SK-N-MC (cell line): ENCODE results near the gene OSCAR.

Source experiments
- DNase-seq: peaks from one replicate; pipeline ENCODE4 v3.0.0-alpha.2; 2011; ENCODE audit warnings: low read depth, low spot score
- H3K27ac ChIP-seq: fragments of 200-600 bp; sonication (generic); 2 replicates; pipeline ENCODE4 v1.5.1; 2016; ENCODE audit warnings: mixed run types
- H3K36me3 ChIP-seq: fragments of 200-600 bp; sonication (generic); 2 replicates; pipeline ENCODE4 v1.6.1; 2017; ENCODE audit warnings: antibody characterized with exemption, low read length, mixed read lengths; ENCODE audit not compliant: insufficient read depth
- H3K4me3 ChIP-seq: fragments of 200-600 bp; sonication (generic); 2 replicates; pipeline ENCODE4 v1.5.1; 2016
- H3K9ac ChIP-seq: fragments of 200-600 bp; sonication (generic); 2 replicates; pipeline ENCODE4 v1.8.0; 2017; ENCODE audit warnings: mixed run types, mixed read lengths; ENCODE audit not compliant: insufficient read length
- H3K9me3 ChIP-seq: fragments of 200-600 bp; sonication (generic); 2 replicates; pipeline ENCODE4 v1.6.1; 2017; ENCODE audit warnings: low read depth, mild to moderate bottlenecking, antibody characterized with exemption, low read length, moderate library complexity, mixed read lengths
- EZH2 ChIP-seq: fragments of 200-600 bp; sonication (generic); IDR thresholded peaks from one replicate; pipeline ENCODE4 v1.6.1; 2017; ENCODE audit warnings: antibody characterized with exemption
- FOXP2 ChIP-seq: optimal IDR thresholded peaks from 2 replicates; pipeline ENCODE3; 2011; ENCODE audit warnings: mild to moderate bottlenecking, moderate library complexity; ENCODE audit not compliant: insufficient read depth; ENCODE audit errors: extremely low read length, control extremely low read depth
- POLR2AphosphoS5 ChIP-seq: IDR thresholded peaks from 2 replicates; pipeline ENCODE4 v1.6.1; 2012; ENCODE audit warnings: mild to moderate bottlenecking, low read depth, low read length, borderline replicate concordance

OSCAR gene

GRCh38 chr19:54100561-54100960 lies at the start of gene OSCAR:
Gene OSCAR, minus strand, starts transcription at chr19:54100803. Its CDS starts 11 bp downstream, at chr19:54100792.
- Histone ChIP-seq H3K4me3 (no peak within 1 kb of the TSS), H3K36me3 (no peaks in the 10 kb centered on the region; the same call in 1 of the 2 replicates), H3K9ac (no peak within 1 kb of the TSS), H3K27ac (no peak within 1 kb of the TSS), H3K9me3 (no peaks in the 10 kb centered on the region)
- no peak for DNase-seq
- TF ChIP-seq EZH2, result no peak
- TF ChIP-seq FOXP2, result no peak
- no peak for TF ChIP-seq POLR2AphosphoS5

GRCh38 chr19:54149021-54149812 lies 48.6 kb upstream of the OSCAR start:
- Histone ChIP-seq H3K9ac (no peak overlapping the region), H3K36me3 (peaks cover 85% of the 10 kb centered on the region), H3K4me3 (no peak overlapping the region), H3K27ac (no peak overlapping the region), H3K9me3 (no peaks in the 10 kb centered on the region)
- TF ChIP-seq FOXP2 (no peak), POLR2AphosphoS5 (no peak)
- DNase-seq, result no peak

- TF ChIP-seq EZH2 (no peak), FOXP2 (no peak), POLR2AphosphoS5 (no peak)
- H3K9ac ChIP-seq, result no peak overlapping the region
- no peak for DNase-seq
- no peaks in the 10 kb centered on the region for H3K9me3 ChIP-seq
- H3K36me3 ChIP-seq, result peaks cover 85% of the 10 kb centered on the region
- H3K27ac ChIP-seq, result no peak overlapping the region
- H3K4me3 ChIP-seq, result no peak overlapping the region
Observed at GRCh38 chr19:54148158-54148557, 47.6 kb upstream of the OSCAR start.

GRCh38 chr19:54147676-54148075 lies 47.1 kb upstream of the OSCAR start:
- TF ChIP-seq FOXP2 (no peak), EZH2 (no peak)
- Histone ChIP-seq H3K4me3 (no peak overlapping the region), H3K27ac (no peak overlapping the region), H3K9me3 (no peaks in the 10 kb centered on the region), H3K9ac (no peak overlapping the region), H3K36me3 (peaks cover 85% of the 10 kb centered on the region)
- no peak for DNase-seq

- Histone ChIP-seq H3K36me3 (peaks cover 80% of the 10 kb centered on the region), H3K9me3 (no peaks in the 10 kb centered on the region)
- DNase-seq, result no peak
Observed at GRCh38 chr19:54145541-54146158, 45.0 kb upstream of the OSCAR start.

GRCh38 chr19:54142166-54142780 lies 41.7 kb upstream of the OSCAR start:
- no peak for DNase-seq
- Histone ChIP-seq H3K27ac (no peak overlapping the region), H3K9me3 (no peaks in the 10 kb centered on the region), H3K9ac (no peak overlapping the region), H3K36me3 (peaks cover 76% of the 10 kb centered on the region), H3K4me3 (no peak overlapping the region)
- no peak for TF ChIP-seq EZH2
- TF ChIP-seq FOXP2, result no peak
- TF ChIP-seq POLR2AphosphoS5, result no peak

More at GRCh38 chr19:54145541-54146158, 45.0 kb upstream of the OSCAR start:
- H3K27ac ChIP-seq, result no peak overlapping the region
- TF ChIP-seq FOXP2 (no peak), EZH2 (no peak), POLR2AphosphoS5 (no peak)
- no peak overlapping the region for H3K4me3 ChIP-seq
- no peak overlapping the region for H3K9ac ChIP-seq

GRCh38 chr19:54141356-54141755 lies 40.8 kb upstream of the OSCAR start:
- Histone ChIP-seq H3K9me3 (no peaks in the 10 kb centered on the region), H3K9ac (no peak overlapping the region), H3K36me3 (peaks cover 66% of the 10 kb centered on the region), H3K27ac (no peak overlapping the region), H3K4me3 (no peak overlapping the region)
- TF ChIP-seq EZH2, result no peak
- no peak for TF ChIP-seq POLR2AphosphoS5
- no peak for TF ChIP-seq FOXP2
- DNase-seq, result no peak

GRCh38 chr19:54138489-54139256 lies 38.1 kb upstream of the OSCAR start:
- peak overlapping the region; percentile 89 for H3K4me3 ChIP-seq
- DNase-seq, result no peak
- peaks cover 40% of the 10 kb centered on the region for H3K36me3 ChIP-seq
- no peak overlapping the region for H3K27ac ChIP-seq
- peak overlapping the region; percentile 98 for H3K9ac ChIP-seq
- no peaks in the 10 kb centered on the region for H3K9me3 ChIP-seq
- TF ChIP-seq EZH2, result no peak
- no peak for TF ChIP-seq FOXP2
- TF ChIP-seq POLR2AphosphoS5, result no peak; the same call in 1 of the 2 replicates
